Smooth muscle cell (in vitro differentiated cells): ENCODE data around the gene F2RL3. TPM values are rescaled to one million over a fixed set of nuclear protein-coding genes. Genes with fewer than 3 reads are reported as not detected.

ENCODE experiments used
- DNase-seq: peaks from one replicate; lab custom pipeline; 2025; ENCODE audit not compliant: unreplicated experiment; lab: John Stamatoyannopoulos, UW
- H2AFZ ChIP-seq: fragments of 200-600 bp; sonication (generic); 2 replicates; pipeline ENCODE4 v1.6.0; 2016; ENCODE audit warnings: antibody characterized with exemption, low read depth, mild to moderate bottlenecking
- H3F3A ChIP-seq: fragments of 200-600 bp; sonication (generic); 2 replicates; pipeline ENCODE4 v1.6.0; 2017; ENCODE audit warnings: antibody characterized with exemption, low read depth
- H3K27ac ChIP-seq: fragments of 200-600 bp; sonication (generic); 2 replicates; pipeline ENCODE4 v1.5.1; 2016; ENCODE audit warnings: low read depth, mild to moderate bottlenecking
- H3K27me3 ChIP-seq: fragments of 200-600 bp; sonication (generic); 2 replicates; pipeline ENCODE4 v1.6.1; 2016; ENCODE audit warnings: low read depth, mild to moderate bottlenecking
- H3K36me3 ChIP-seq: fragments of 200-600 bp; sonication (generic); 2 replicates; pipeline ENCODE4 v1.5.1; 2016; ENCODE audit warnings: low read depth
- H3K4me1 ChIP-seq: fragments of 200-600 bp; sonication (generic); 2 replicates; pipeline ENCODE4 v1.5.1; 2016; ENCODE audit warnings: low read depth
- H3K4me2 ChIP-seq: fragments of 200-600 bp; sonication (generic); 2 replicates; pipeline ENCODE4 v1.6.0; 2016; ENCODE audit warnings: mild to moderate bottlenecking
- H3K4me3 ChIP-seq: fragments of 200-600 bp; sonication (generic); 2 replicates; pipeline ENCODE4 v1.5.1; 2016; ENCODE audit warnings: mild to moderate bottlenecking
- H3K79me2 ChIP-seq: fragments of 200-600 bp; sonication (generic); 2 replicates; pipeline ENCODE4 v1.6.0; 2016; ENCODE audit warnings: low read depth, mild to moderate bottlenecking
- H3K9ac ChIP-seq: fragments of 200-600 bp; sonication (generic); 2 replicates; pipeline ENCODE4 v1.6.0; 2016; ENCODE audit warnings: low read depth
- H3K9me3 ChIP-seq: fragments of 200-600 bp; sonication (generic); replicated peaks from 2 replicates; pipeline ENCODE4 v1.5.1; 2016; ENCODE audit warnings: low read depth
- H4K20me1 ChIP-seq: fragments of 200-600 bp; sonication (generic); 2 replicates; pipeline ENCODE4 v1.6.0; 2016; ENCODE audit warnings: low read depth
- CTCF ChIP-seq: fragments of 200-600 bp; sonication (generic); IDR thresholded peaks from 2 replicates; pipeline ENCODE4 v1.5.1; 2017; ENCODE audit warnings: borderline replicate concordance, mild to moderate bottlenecking, antibody characterized with exemption; ENCODE audit not compliant: insufficient read depth, poor library complexity, severe bottlenecking
- WGBS: methylation state at CpG from one replicate; pipeline ENCODE4 v1.1.7; 2016; ENCODE audit warnings: low lambda C conversion rate; 5-methylcytosine and 5-hydroxymethylcytosine counted together
- polyA plus RNA-seq: library from polyadenylated mRNA; unstranded; fragments of >200 nt; fragmentation: Nextera tagmentation; extraction: Ambion mirVana; gene quantifications from 2 replicates; pipeline ENCODE4 v1.2.1, GENCODE V29; 2016
- total RNA-seq: library from RNA; depleted of rRNA; stranded (reverse); fragments of >200 nt; gene quantifications from 2 replicates; pipeline ENCODE4 v1.2.3, GENCODE V29; 2014

Gene F2RL3
- total and polyA plus RNA-seq, 2 experiments from 2014 or later, result 0.04 to 1.2 TPM

- Histone ChIP-seq H3K36me3 (no peaks in the 10 kb centered on the region), H3K79me2 (no peaks in the 10 kb centered on the region), H3K27me3 (no peaks in the 10 kb centered on the region), H2AFZ (no peak overlapping the region), H3K9ac (peak overlapping the region; percentile 34), H3F3A (no peaks in the 10 kb centered on the region), H3K9me3 (peaks cover 3% of the 10 kb centered on the region), H3K4me3 (no peak overlapping the region), H3K27ac (peak overlapping the region; percentile 67), H3K4me2 (no peak overlapping the region), H4K20me1 (no peaks in the 10 kb centered on the region), H3K4me1 (no peaks in the 10 kb centered on the region)
- TF ChIP-seq CTCF, result no peak
- DNase-seq, result no peak
- 80% methylated on average over 17 of the region's 17 CpGs for WGBS
Measured at GRCh38 chr19:16887353-16888265, 1.2 kb upstream of the F2RL3 start.

- no peak for TF ChIP-seq CTCF
- no peaks in the 10 kb centered on the region for H3K4me1 ChIP-seq
- H3K36me3 ChIP-seq, result no peaks in the 10 kb centered on the region
- 92% methylated on average over 15 of the region's 22 CpGs for whole genome bisulfite sequencing
- H4K20me1 ChIP-seq, result no peaks in the 10 kb centered on the region
- no peaks in the 10 kb centered on the region for H3K79me2 ChIP-seq
- no peak for DNase-seq
- H3K4me2 ChIP-seq, result peak overlapping the region; percentile 68
- no peaks in the 10 kb centered on the region for H3K27me3 ChIP-seq
- peak overlapping the region; percentile 67 for H3K27ac ChIP-seq
- H3F3A ChIP-seq, result no peaks in the 10 kb centered on the region
- no peak overlapping the region for H3K9ac ChIP-seq
- H2AFZ ChIP-seq, result no peak overlapping the region
- no peak overlapping the region for H3K4me3 ChIP-seq
- no peaks in the 10 kb centered on the region for H3K9me3 ChIP-seq
Measured at GRCh38 chr19:16889366-16889882, 625 bp downstream of the F2RL3 start.

- Histone ChIP-seq H3K4me3 (no peak overlapping the region), H3F3A (no peaks in the 10 kb centered on the region), H3K9me3 (no peaks in the 10 kb centered on the region), H3K27me3 (no peaks in the 10 kb centered on the region), H3K27ac (no peak overlapping the region), H2AFZ (no peak overlapping the region), H3K36me3 (no peaks in the 10 kb centered on the region), H3K4me1 (no peaks in the 10 kb centered on the region), H4K20me1 (no peaks in the 10 kb centered on the region), H3K79me2 (no peaks in the 10 kb centered on the region), H3K4me2 (no peak overlapping the region), H3K9ac (no peak overlapping the region)
- DNase-seq, result no peak
- TF ChIP-seq CTCF, result no peak
- WGBS, result 98% methylated on average over 47 of the region's 48 CpGs
Measured at GRCh38 chr19:16889883-16890460, 1.2 kb downstream of the F2RL3 start.
